ENCODE results near the gene ALDH5A1. TPM values are rescaled to one million over a fixed set of nuclear protein-coding genes. Genes with fewer than 3 reads are reported as not detected.
A peak's percentile ranks its signal among the peaks of the same experiment; 100 is the strongest.

The ALDH5A1 gene
- total and polyA plus RNA-seq, 2 of the 13 experiments (the other 11 are each of a cell fraction or from before 2014, with no cell fraction given) = 12.8 to 32.5 TPM

DNA sequence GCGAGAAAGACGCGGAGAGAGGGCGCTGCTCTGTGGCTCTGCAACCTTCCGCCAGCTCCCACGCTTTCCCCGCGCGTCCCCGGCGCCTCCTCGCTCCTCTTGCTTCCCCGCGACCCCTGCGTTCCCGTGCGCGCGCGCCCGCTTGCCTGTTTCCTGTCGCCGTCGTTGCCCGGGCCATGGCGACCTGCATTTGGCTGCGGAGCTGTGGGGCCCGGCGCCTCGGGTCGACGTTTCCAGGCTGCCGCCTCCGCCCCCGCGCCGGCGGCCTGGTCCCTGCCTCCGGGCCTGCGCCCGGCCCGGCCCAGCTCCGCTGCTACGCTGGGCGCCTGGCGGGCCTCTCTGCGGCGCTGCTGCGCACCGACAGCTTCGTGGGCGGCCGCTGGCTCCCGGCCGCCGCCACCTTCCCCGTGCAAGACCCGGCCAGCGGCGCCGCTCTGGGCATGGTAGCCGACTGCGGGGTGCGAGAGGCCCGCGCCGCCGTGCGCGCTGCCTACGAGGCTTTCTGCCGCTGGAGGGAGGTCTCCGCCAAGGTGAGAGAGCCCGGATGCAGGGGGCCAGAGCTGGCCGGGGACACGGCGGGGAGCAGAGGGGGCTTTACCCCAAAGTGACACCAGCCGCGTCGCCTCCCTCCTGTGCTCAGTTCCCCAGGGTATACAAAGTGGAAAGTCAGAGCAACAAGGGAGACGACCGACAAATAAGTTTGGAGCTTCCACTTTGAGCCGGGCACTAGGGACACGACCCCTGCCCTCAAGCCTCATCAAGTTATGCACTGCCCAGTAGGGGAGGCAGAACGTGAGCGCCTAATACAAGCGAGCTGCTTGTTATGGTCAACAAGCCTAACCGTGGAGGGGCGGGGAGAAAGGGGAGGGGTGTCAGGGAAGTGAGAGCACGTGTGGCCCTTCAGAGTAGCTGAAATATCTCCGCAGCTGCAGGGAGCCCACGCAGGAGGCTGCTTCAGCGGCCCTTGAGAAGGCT is at the start of gene ALDH5A1 (continued):
- TF ChIP-seq AKAP8 (CRISPR knock-in tag; IDR thresholded peaks at IDR 0.05) (no peak), TOE1 (CRISPR knock-in tag; IDR thresholded peaks at IDR 0.05) (no peak; the same call in 1 of the 2 replicates), ZNF432 (CRISPR knock-in tag; IDR thresholded peaks at IDR 0.05; ENCODE audit: borderline replicate concordance) (peak; percentile 46; the same call in 1 of the 2 replicates), ZNF563 (CRISPR knock-in tag; IDR thresholded peaks at IDR 0.05) (peak; percentile 81; the same call in 1 of the 2 replicates), ZBTB21 (CRISPR knock-in tag; IDR thresholded peaks at IDR 0.05) (no peak), SP140L (CRISPR knock-in tag; IDR thresholded peaks at IDR 0.05; ENCODE audit: borderline replicate concordance) (no peak), GATA4 (IDR thresholded peaks at IDR 0.05; ENCODE audit: borderline replicate concordance, low read depth) (no peak), POLR2G (IDR thresholded peaks at IDR 0.05; ENCODE audit: low read depth, low read length) (peak; percentile 80)
- TF ChIP-seq, protein P1, sequence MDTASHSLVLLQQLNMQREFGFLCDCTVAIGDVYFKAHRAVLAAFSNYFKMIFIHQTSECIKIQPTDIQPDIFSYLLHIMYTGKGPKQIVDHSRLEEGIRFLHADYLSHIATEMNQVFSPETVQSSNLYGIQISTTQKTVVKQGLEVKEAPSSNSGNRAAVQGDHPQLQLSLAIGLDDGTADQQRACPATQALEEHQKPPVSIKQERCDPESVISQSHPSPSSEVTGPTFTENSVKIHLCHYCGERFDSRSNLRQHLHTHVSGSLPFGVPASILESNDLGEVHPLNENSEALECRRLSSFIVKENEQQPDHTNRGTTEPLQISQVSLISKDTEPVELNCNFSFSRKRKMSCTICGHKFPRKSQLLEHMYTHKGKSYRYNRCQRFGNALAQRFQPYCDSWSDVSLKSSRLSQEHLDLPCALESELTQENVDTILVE (CRISPR knock-in tag; IDR thresholded peaks at IDR 0.05) = no peak
- TF ChIP-seq, protein P2, sequence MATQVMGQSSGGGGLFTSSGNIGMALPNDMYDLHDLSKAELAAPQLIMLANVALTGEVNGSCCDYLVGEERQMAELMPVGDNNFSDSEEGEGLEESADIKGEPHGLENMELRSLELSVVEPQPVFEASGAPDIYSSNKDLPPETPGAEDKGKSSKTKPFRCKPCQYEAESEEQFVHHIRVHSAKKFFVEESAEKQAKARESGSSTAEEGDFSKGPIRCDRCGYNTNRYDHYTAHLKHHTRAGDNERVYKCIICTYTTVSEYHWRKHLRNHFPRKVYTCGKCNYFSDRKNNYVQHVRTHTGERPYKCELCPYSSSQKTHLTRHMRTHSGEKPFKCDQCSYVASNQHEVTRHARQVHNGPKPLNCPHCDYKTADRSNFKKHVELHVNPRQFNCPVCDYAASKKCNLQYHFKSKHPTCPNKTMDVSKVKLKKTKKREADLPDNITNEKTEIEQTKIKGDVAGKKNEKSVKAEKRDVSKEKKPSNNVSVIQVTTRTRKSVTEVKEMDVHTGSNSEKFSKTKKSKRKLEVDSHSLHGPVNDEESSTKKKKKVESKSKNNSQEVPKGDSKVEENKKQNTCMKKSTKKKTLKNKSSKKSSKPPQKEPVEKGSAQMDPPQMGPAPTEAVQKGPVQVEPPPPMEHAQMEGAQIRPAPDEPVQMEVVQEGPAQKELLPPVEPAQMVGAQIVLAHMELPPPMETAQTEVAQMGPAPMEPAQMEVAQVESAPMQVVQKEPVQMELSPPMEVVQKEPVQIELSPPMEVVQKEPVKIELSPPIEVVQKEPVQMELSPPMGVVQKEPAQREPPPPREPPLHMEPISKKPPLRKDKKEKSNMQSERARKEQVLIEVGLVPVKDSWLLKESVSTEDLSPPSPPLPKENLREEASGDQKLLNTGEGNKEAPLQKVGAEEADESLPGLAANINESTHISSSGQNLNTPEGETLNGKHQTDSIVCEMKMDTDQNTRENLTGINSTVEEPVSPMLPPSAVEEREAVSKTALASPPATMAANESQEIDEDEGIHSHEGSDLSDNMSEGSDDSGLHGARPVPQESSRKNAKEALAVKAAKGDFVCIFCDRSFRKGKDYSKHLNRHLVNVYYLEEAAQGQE (IDR thresholded peaks at IDR 0.05; ENCODE audit: borderline replicate concordance in 1 of 2, low read depth in 1 of 2, low read length in 2 of 2) = no peak
- TF ChIP-seq, protein P3, sequence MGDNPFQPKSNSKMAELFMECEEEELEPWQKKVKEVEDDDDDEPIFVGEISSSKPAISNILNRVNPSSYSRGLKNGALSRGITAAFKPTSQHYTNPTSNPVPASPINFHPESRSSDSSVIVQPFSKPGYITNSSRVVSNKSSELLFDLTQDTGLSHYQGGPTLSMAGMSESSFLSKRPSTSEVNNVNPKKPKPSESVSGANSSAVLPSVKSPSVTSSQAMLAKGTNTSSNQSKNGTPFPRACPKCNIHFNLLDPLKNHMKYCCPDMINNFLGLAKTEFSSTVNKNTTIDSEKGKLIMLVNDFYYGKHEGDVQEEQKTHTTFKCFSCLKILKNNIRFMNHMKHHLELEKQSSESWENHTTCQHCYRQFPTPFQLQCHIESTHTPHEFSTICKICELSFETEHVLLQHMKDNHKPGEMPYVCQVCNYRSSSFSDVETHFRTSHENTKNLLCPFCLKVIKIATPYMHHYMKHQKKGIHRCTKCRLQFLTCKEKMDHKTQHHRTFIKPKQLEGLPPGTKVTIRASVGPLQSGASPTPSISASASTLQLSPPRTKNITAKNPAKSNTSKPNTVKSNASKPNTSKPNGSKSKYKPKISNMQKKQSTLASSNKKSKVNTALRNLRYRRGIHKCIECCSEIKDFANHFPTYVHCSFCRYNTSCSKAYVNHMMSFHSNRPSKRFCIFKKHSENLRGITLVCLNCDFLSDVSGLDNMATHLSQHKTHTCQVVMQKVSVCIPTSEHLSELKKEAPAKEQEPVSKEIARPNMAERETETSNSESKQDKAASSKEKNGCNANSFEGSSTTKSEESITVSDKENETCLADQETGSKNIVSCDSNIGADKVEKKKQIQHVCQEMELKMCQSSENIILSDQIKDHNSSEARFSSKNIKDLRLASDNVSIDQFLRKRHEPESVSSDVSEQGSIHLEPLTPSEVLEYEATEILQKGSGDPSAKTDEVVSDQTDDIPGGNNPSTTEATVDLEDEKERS (CRISPR knock-in tag; IDR thresholded peaks at IDR 0.05) = no peak

Measured in HepG2 (cell line).